ENCODE measurements around the gene DOCK2. TPM values are rescaled to one million over a fixed set of nuclear protein-coding genes. Genes with fewer than 3 reads are reported as not detected.

DOCK2 gene
- polyA plus RNA-seq, 1 of the 3 experiments (the other 2 are of a cell fraction): 3.8 TPM

DNA sequence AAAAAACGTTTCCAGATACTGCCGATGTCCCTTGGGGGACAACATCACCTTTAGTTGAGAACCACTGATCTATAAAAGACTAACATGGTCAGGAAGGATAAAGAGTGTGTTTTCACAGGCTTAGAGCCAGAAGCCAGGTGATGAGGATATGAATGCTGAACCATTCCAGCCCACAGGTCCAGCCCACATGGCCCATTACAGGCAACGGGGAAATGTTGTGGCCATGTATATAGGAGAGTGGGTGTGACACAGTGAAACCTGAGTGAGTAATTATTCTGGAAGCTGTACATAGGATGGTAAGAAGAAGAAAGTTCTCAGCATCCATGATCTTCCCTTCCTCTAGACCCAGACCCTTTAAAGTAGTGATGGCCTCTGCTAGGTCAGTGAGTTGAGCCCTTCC lies 412.6 kb downstream of the DOCK2 start:
- H3K79me2 ChIP-seq (ENCODE audit: insufficient read depth): no peaks in the 10 kb centered on the region
- no peaks in the 10 kb centered on the region for H3K9me3 ChIP-seq
- ChIA-PET CTCF (interaction anchor here (2.3 kb wide), 1 partner anchor 51 kb away, joined by 11 read pairs; no protein-coding TSS in a partner anchor), POLR2A (no interaction called here)
- WGBS (ENCODE audit: low lambda C conversion rate): 80% methylated on average over 3 of the region's 3 CpGs
- no peak overlapping the region for H3K9ac ChIP-seq
- DNase-seq: no peak
- no peaks in the 10 kb centered on the region for H3K27me3 ChIP-seq (ENCODE audit: insufficient read depth)
- no peak for TF ChIP-seq FOXJ3 (CRISPR knock-in tag; IDR thresholded peaks at IDR 0.05)
- H3K36me3 ChIP-seq (replicated peaks in 1 of 2; ENCODE audit: control insufficient read depth in 1 of 2, insufficient read depth in 2 of 2, low read length in 1 of 2): no peaks in the 10 kb centered on the region
- no peaks in the 10 kb centered on the region for H4K20me1 ChIP-seq (ENCODE audit: insufficient read depth)
- H3K4me1 ChIP-seq (ENCODE audit: control insufficient read depth in 1 of 2, insufficient read depth in 2 of 2, low read depth in 1 of 2, low read length in 1 of 2): peaks cover 0 to 20% of the 10 kb centered on the region in 2 experiments; a peak in 1 of 4 replicates
- no peaks in the 10 kb centered on the region for H3F3A ChIP-seq (replicated peaks; ENCODE audit: insufficient read depth)
- no peak overlapping the region for H3K4me3 ChIP-seq (ENCODE audit: low read depth in 2 of 2, low read length in 1 of 2)
- H3K9me2 ChIP-seq: no peaks in the 10 kb centered on the region
- no peak overlapping the region for H3K27ac ChIP-seq (ENCODE audit: low read depth in 2 of 2, low read length in 1 of 2)
- H3K4me2 ChIP-seq: no peak overlapping the region
- no peak overlapping the region for H2AFZ ChIP-seq (ENCODE audit: low read depth)

DNA sequence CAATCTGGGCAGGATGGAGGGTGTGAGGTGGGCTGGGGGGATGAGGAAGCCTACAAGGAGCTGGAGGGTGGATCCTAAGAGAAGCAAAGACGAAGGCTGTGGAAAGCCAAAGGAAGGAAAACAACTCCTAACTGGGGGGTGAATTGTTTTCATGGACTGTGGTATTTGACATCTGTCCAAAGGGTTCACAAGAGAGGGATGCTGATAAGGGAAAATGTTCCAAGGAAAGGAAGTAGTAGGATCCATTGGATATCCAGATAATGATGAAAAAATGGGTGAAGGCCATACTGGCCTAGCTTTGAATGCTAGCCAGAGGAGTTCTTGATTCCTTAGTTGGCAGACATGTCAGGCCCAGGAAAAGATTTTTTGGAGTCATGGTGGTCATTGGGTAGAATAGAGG lies 416.8 kb downstream of the DOCK2 start:
- ChIA-PET POLR2A (no interaction called here), CTCF (interaction anchor here (0.8 to 2.8 kb wide), 3 partner anchors 17 to 73 kb away, joined by 5 to 7 read pairs (median 5); partner anchors contain the start of gene INSYN2B)
- H4K20me1 ChIP-seq (ENCODE audit: insufficient read depth): no peaks in the 10 kb centered on the region
- H3K4me2 ChIP-seq: no peak overlapping the region
- TF ChIP-seq EZH2phosphoT487 (IDR thresholded peaks at IDR 0.05; ENCODE audit: borderline replicate concordance, low read depth) (no peak), POLR2AphosphoS5 (IDR thresholded peaks at IDR 0.05; ENCODE audit: low read depth, low read length) (no peak), IRF3 (IDR thresholded peaks at IDR 0.05; ENCODE audit: low read depth, low read length) (no peak), JUND (IDR thresholded peaks at IDR 0.05) (no peak)
- H3K9me2 ChIP-seq: no peaks in the 10 kb centered on the region
- H3K79me2 ChIP-seq (ENCODE audit: insufficient read depth): no peaks in the 10 kb centered on the region
- H2AFZ ChIP-seq (ENCODE audit: low read depth): no peak overlapping the region
- H3F3A ChIP-seq (replicated peaks; ENCODE audit: insufficient read depth): no peaks in the 10 kb centered on the region
- no peak overlapping the region for H3K9ac ChIP-seq
- WGBS (ENCODE audit: low lambda C conversion rate): 62% methylated on average over 1 of the region's 1 CpG
- H3K9me3 ChIP-seq: no peaks in the 10 kb centered on the region
- H3K27me3 ChIP-seq (ENCODE audit: insufficient read depth): no peaks in the 10 kb centered on the region
- DNase-seq: no peak
- no peaks in the 10 kb centered on the region for H3K36me3 ChIP-seq (replicated peaks in 1 of 2; ENCODE audit: control insufficient read depth in 1 of 2, insufficient read depth in 2 of 2, low read length in 1 of 2)
- peaks cover 0 to 9% of the 10 kb centered on the region in 2 experiments; a peak in 1 of 4 replicates for H3K4me1 ChIP-seq (ENCODE audit: control insufficient read depth in 1 of 2, insufficient read depth in 2 of 2, low read depth in 1 of 2, low read length in 1 of 2)
- H3K4me3 ChIP-seq (ENCODE audit: low read depth in 2 of 2, low read length in 1 of 2): no peak overlapping the region
- H3K27ac ChIP-seq (ENCODE audit: low read depth in 2 of 2, low read length in 1 of 2): no peak overlapping the region

DNA sequence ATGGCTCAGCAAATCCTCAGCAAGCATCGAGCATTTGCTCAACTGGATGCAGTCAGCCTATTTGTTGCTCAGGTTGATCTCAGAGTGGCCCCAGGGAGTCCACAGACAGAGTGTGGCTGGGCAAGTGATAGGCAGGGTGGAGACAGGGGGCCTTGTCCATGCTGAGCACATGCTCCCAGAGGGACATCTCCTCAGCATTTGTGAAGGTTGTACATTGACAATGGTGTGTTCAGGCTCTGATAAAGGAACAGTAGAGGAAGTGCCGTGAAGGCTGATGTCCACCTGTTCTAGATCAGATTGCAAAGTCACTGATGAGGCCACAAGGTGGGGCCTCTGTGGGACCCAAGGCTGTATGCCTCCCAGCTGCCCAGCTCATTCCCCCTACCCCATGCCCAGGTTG lies 418.5 kb downstream of the DOCK2 start:
- TF ChIP-seq ZBTB33 (IDR thresholded peaks at IDR 0.05; ENCODE audit: borderline replicate concordance, low read depth) (no peak), ELF1 (IDR thresholded peaks at IDR 0.05) (no peak), RCOR1 (IDR thresholded peaks at IDR 0.05; ENCODE audit: low read length) (no peak), NFIC (IDR thresholded peaks at IDR 0.05; ENCODE audit: borderline replicate concordance) (no peak), PBX3 (IDR thresholded peaks at IDR 0.05) (no peak), POLR2AphosphoS5 (IDR thresholded peaks at IDR 0.05; ENCODE audit: low read depth, low read length) (no peak), SIN3A (IDR thresholded peaks at IDR 0.05; ENCODE audit: borderline replicate concordance, low read depth, low read length) (no peak)
- H3F3A ChIP-seq (replicated peaks; ENCODE audit: insufficient read depth): no peaks in the 10 kb centered on the region
- no peak overlapping the region for H3K4me3 ChIP-seq (ENCODE audit: low read depth in 2 of 2, low read length in 1 of 2)
- ChIA-PET POLR2A (no interaction called here), CTCF (interaction anchor here (1.0 to 3.7 kb wide), 4 partner anchors 15 to 354 kb away, joined by 3 to 13 read pairs (median 5); no protein-coding TSS in a partner anchor)
- H3K79me2 ChIP-seq (ENCODE audit: insufficient read depth): no peaks in the 10 kb centered on the region
- H3K9me3 ChIP-seq: no peaks in the 10 kb centered on the region
- DNase-seq: no peak
- no peaks in the 10 kb centered on the region for H4K20me1 ChIP-seq (ENCODE audit: insufficient read depth)
- 58% methylated on average over 2 of the region's 2 CpGs for WGBS (ENCODE audit: low lambda C conversion rate)
- peaks cover 0 to 9% of the 10 kb centered on the region in 2 experiments; a peak in 1 of 4 replicates for H3K4me1 ChIP-seq (ENCODE audit: control insufficient read depth in 1 of 2, insufficient read depth in 2 of 2, low read depth in 1 of 2, low read length in 1 of 2)
- H3K9ac ChIP-seq: no peak overlapping the region
- H3K36me3 ChIP-seq (replicated peaks in 1 of 2; ENCODE audit: control insufficient read depth in 1 of 2, insufficient read depth in 2 of 2, low read length in 1 of 2): no peaks in the 10 kb centered on the region
- H3K4me2 ChIP-seq: no peak overlapping the region
- H3K9me2 ChIP-seq: no peaks in the 10 kb centered on the region
- no peak overlapping the region for H3K27ac ChIP-seq (ENCODE audit: low read depth in 2 of 2, low read length in 1 of 2)
- H2AFZ ChIP-seq (ENCODE audit: low read depth): no peak overlapping the region
- H3K27me3 ChIP-seq (ENCODE audit: insufficient read depth): no peaks in the 10 kb centered on the region

Data from SK-N-SH (cell line).